Stimulated activated effector memory CD8-positive, alpha-beta T cell treated with anti-CD3 and anti-CD28 coated beads, Interleukin-12 subunit alpha, Interleukin-12 subunit beta, amount 100 ng/mL, for 72 hours (primary cell): ENCODE data around the gene RAPGEF6.
A peak's percentile ranks its signal among the peaks of the same experiment; 100 is the strongest.

ENCODE experiments used
- ATAC-seq: fragments of 150-1000 bp; cut with Tn5 transposase; 2 replicates; pipeline ENCODE4 v1.10.0; 2021
- DNase-seq, 2 donors: peaks; one replicate each; pipeline ENCODE4 v3.0.0; 2021 to 2022; ENCODE audit warnings: low spot score in 2 of 2
- H3K27ac Mint-ChIP-seq: one replicate; pipeline ENCODE4 v1.8.0; 2022; ENCODE audit warnings: mild to moderate bottlenecking, mixed read lengths
- H3K36me3 Mint-ChIP-seq: one replicate; pipeline ENCODE4 v1.8.0; 2022; ENCODE audit warnings: mild to moderate bottlenecking, mixed read lengths
- H3K4me1 Mint-ChIP-seq: one replicate; pipeline ENCODE4 v1.8.0; 2022; ENCODE audit warnings: mixed read lengths
- H3K4me3 Mint-ChIP-seq: one replicate; pipeline ENCODE4 v1.8.0; 2022; ENCODE audit warnings: mild to moderate bottlenecking, mixed read lengths
- H3K9me3 Mint-ChIP-seq: one replicate; pipeline ENCODE4 v1.8.0; 2022; ENCODE audit warnings: mixed read lengths

The RAPGEF6 gene

GRCh38 chr5:131654309-131654708 lies 19.3 kb upstream of the RAPGEF6 start:
- no peaks in the 10 kb centered on the region for H3K9me3 Mint-ChIP-seq
- ATAC-seq (no peak), DNase-seq (no peak)
- H3K4me1 Mint-ChIP-seq: peaks cover 8% of the 10 kb centered on the region
- H3K27ac Mint-ChIP-seq: no peak overlapping the region
- H3K36me3 Mint-ChIP-seq: peaks cover 52% of the 10 kb centered on the region
- no peak overlapping the region for H3K4me3 Mint-ChIP-seq

GRCh38 chr5:131649161-131649560 lies 14.1 kb upstream of the RAPGEF6 start:
- no peak for DNase-seq
- no peaks in the 10 kb centered on the region for H3K9me3 Mint-ChIP-seq
- H3K4me1 Mint-ChIP-seq: no peaks in the 10 kb centered on the region
- peaks cover 64% of the 10 kb centered on the region for H3K36me3 Mint-ChIP-seq
- H3K4me3 Mint-ChIP-seq: no peak overlapping the region
- no peak overlapping the region for H3K27ac Mint-ChIP-seq
- no peak for ATAC-seq

- H3K27ac Mint-ChIP-seq: no peak overlapping the region
- H3K36me3 Mint-ChIP-seq: peaks cover 75% of the 10 kb centered on the region
- DNase-seq: no peak
- H3K4me3 Mint-ChIP-seq: no peak overlapping the region
- ATAC-seq: no peak
- no peaks in the 10 kb centered on the region for H3K4me1 Mint-ChIP-seq
- H3K9me3 Mint-ChIP-seq: no peaks in the 10 kb centered on the region
Measured at GRCh38 chr5:131647048-131647769, 12.2 kb upstream of the RAPGEF6 start.

GRCh38 chr5:131644822-131645221 lies 9.8 kb upstream of the RAPGEF6 start:
- DNase-seq (no peak), ATAC-seq (no peak)
- Mint-ChIP-seq H3K27ac (no peak overlapping the region), H3K4me3 (no peak overlapping the region), H3K36me3 (peaks cover 56% of the 10 kb centered on the region), H3K9me3 (no peaks in the 10 kb centered on the region), H3K4me1 (peaks cover 7% of the 10 kb centered on the region)

GRCh38 chr5:131644370-131644769 lies 9.3 kb upstream of the RAPGEF6 start:
- no peak overlapping the region for H3K4me3 Mint-ChIP-seq
- H3K9me3 Mint-ChIP-seq: no peaks in the 10 kb centered on the region
- H3K36me3 Mint-ChIP-seq: peaks cover 51% of the 10 kb centered on the region
- ATAC-seq (no peak), DNase-seq (no peak)
- H3K4me1 Mint-ChIP-seq: peaks cover 11% of the 10 kb centered on the region
- H3K27ac Mint-ChIP-seq: no peak overlapping the region

GRCh38 chr5:131641494-131641893 lies 6.5 kb upstream of the RAPGEF6 start:
- H3K36me3 Mint-ChIP-seq: peaks cover 28% of the 10 kb centered on the region
- no peak for ATAC-seq
- no peak for DNase-seq
- H3K4me3 Mint-ChIP-seq: no peak overlapping the region
- peaks cover 14% of the 10 kb centered on the region for H3K4me1 Mint-ChIP-seq
- H3K9me3 Mint-ChIP-seq: no peaks in the 10 kb centered on the region
- H3K27ac Mint-ChIP-seq: no peak overlapping the region

- Mint-ChIP-seq H3K4me3 (no peak overlapping the region), H3K27ac (peak overlapping the region; percentile 37), H3K4me1 (peaks cover 18% of the 10 kb centered on the region), H3K9me3 (no peaks in the 10 kb centered on the region), H3K36me3 (peaks cover 35% of the 10 kb centered on the region)
- DNase-seq (no peak), ATAC-seq (peak; percentile 96)
Measured at GRCh38 chr5:131640043-131640856, 5.2 kb upstream of the RAPGEF6 start.

GRCh38 chr5:131639148-131639547 lies 4.1 kb upstream of the RAPGEF6 start:
- Mint-ChIP-seq H3K4me1 (peaks cover 18% of the 10 kb centered on the region), H3K9me3 (no peaks in the 10 kb centered on the region), H3K27ac (no peak overlapping the region), H3K4me3 (no peak overlapping the region), H3K36me3 (peaks cover 38% of the 10 kb centered on the region)
- ATAC-seq (no peak), DNase-seq (no peak)

GRCh38 chr5:131637694-131638093 lies 2.7 kb upstream of the RAPGEF6 start:
- ATAC-seq (no peak), DNase-seq (no peak)
- no peaks in the 10 kb centered on the region for H3K9me3 Mint-ChIP-seq
- H3K27ac Mint-ChIP-seq: no peak overlapping the region
- H3K4me3 Mint-ChIP-seq: no peak overlapping the region
- H3K36me3 Mint-ChIP-seq: peaks cover 35% of the 10 kb centered on the region
- H3K4me1 Mint-ChIP-seq: peaks cover 18% of the 10 kb centered on the region

- Mint-ChIP-seq H3K4me3 (no peak overlapping the region), H3K4me1 (peaks cover 18% of the 10 kb centered on the region), H3K9me3 (no peaks in the 10 kb centered on the region), H3K36me3 (peaks cover 28% of the 10 kb centered on the region), H3K27ac (peak overlapping the region; percentile 97)
- DNase-seq (no peak), ATAC-seq (peak; percentile 3)
Measured at GRCh38 chr5:131635684-131636572, 899 bp upstream of the RAPGEF6 start.

GRCh38 chr5:131634666-131634995 lies 398 bp downstream of the RAPGEF6 start:
- Mint-ChIP-seq H3K4me1 (peaks cover 10% of the 10 kb centered on the region), H3K27ac (peak overlapping the region; percentile 97), H3K36me3 (peaks cover 28% of the 10 kb centered on the region), H3K4me3 (no peak overlapping the region), H3K9me3 (no peaks in the 10 kb centered on the region)
- no peak for DNase-seq
- peak; percentile 51 for ATAC-seq

GRCh38 chr5:131634238-131634637 lies 791 bp downstream of the RAPGEF6 start:
- H3K27ac Mint-ChIP-seq: peak overlapping the region; percentile 97
- H3K4me1 Mint-ChIP-seq: peaks cover 12% of the 10 kb centered on the region
- H3K4me3 Mint-ChIP-seq: no peak overlapping the region
- ATAC-seq (no peak), DNase-seq (no peak)
- H3K9me3 Mint-ChIP-seq: no peaks in the 10 kb centered on the region
- peaks cover 28% of the 10 kb centered on the region for H3K36me3 Mint-ChIP-seq

GRCh38 chr5:131633830-131634229 lies 1.2 kb downstream of the RAPGEF6 start:
- H3K4me3 Mint-ChIP-seq: no peak overlapping the region
- no peak for DNase-seq
- H3K36me3 Mint-ChIP-seq: peaks cover 28% of the 10 kb centered on the region
- ATAC-seq: no peak
- H3K27ac Mint-ChIP-seq: peak overlapping the region; percentile 97
- H3K9me3 Mint-ChIP-seq: no peaks in the 10 kb centered on the region
- peaks cover 16% of the 10 kb centered on the region for H3K4me1 Mint-ChIP-seq

- Mint-ChIP-seq H3K36me3 (peaks cover 28% of the 10 kb centered on the region), H3K4me1 (peaks cover 33% of the 10 kb centered on the region), H3K9me3 (no peaks in the 10 kb centered on the region), H3K27ac (no peak overlapping the region), H3K4me3 (no peak overlapping the region)
- ATAC-seq: peak; percentile 9
- no peak for DNase-seq
Measured at GRCh38 chr5:131630963-131631350, 4.1 kb downstream of the RAPGEF6 start.

- Mint-ChIP-seq H3K4me1 (peaks cover 37% of the 10 kb centered on the region), H3K36me3 (peaks cover 27% of the 10 kb centered on the region), H3K27ac (no peak overlapping the region), H3K4me3 (no peak overlapping the region), H3K9me3 (no peaks in the 10 kb centered on the region)
- DNase-seq (no peak), ATAC-seq (no peak)
Measured at GRCh38 chr5:131630208-131630962, 4.6 kb downstream of the RAPGEF6 start.
